ENCODE data around the gene DPP7. TPM values are rescaled to one million over a fixed set of nuclear protein-coding genes. Genes with fewer than 3 reads are reported as not detected.
"Not testable (repeated sequence)": the region's sequence is repeated elsewhere in the genome, so short reads cannot be mapped to it uniquely, and the experiment has no call there.

DPP7 gene
- total and polyA plus RNA-seq, 2 donors, result 112 to 476 TPM

- H3K9me3 ChIP-seq (ENCODE audit: control insufficient read depth in 2 of 2, insufficient read depth in 1 of 2, low read length in 1 of 2), result no peaks in the 10 kb centered on the region
- H3K27me3 ChIP-seq (ENCODE audit: control insufficient read depth in 2 of 2, insufficient read depth in 1 of 2, low read length in 1 of 2), result peaks cover 10 to 14% of the 10 kb centered on the region in 2 donors
- H3K4me3 ChIP-seq (ENCODE audit: low read length in 2 of 2), result no peak overlapping the region
- no peak overlapping the region for H3K27ac ChIP-seq (ENCODE audit: low read depth in 1 of 2, low read length in 1 of 2)
- no peak for DNase-seq (ENCODE audit: low read depth in 6 of 9, low spot score in 9 of 9)
- 94% methylated on average over 23 of the region's 23 CpGs for WGBS
- H3K4me1 ChIP-seq (ENCODE audit: control insufficient read depth in 2 of 2, insufficient read depth in 2 of 2, low read length in 2 of 2), result peaks cover 17 to 20% of the 10 kb centered on the region in 2 donors
- H3K36me3 ChIP-seq (ENCODE audit: control insufficient read depth in 2 of 2, insufficient read depth in 2 of 2, low read length in 1 of 2), result peaks cover 0 to 8% of the 10 kb centered on the region in 2 donors
Observed at GRCh38 chr9:137065336-137065967, 49.1 kb downstream of the DPP7 start.

GRCh38 chr9:137064880-137065164 lies 49.7 kb downstream of the DPP7 start:
- WGBS, result 96% methylated on average over 12 of the region's 12 CpGs
- no peaks in the 10 kb centered on the region for H3K9me3 ChIP-seq (ENCODE audit: control insufficient read depth in 2 of 2, insufficient read depth in 1 of 2, low read length in 1 of 2)
- H3K27ac ChIP-seq (ENCODE audit: low read depth in 1 of 2, low read length in 1 of 2), result no peak overlapping the region
- H3K27me3 ChIP-seq (ENCODE audit: control insufficient read depth in 2 of 2, insufficient read depth in 1 of 2, low read length in 1 of 2), result peaks cover 10 to 14% of the 10 kb centered on the region in 2 donors
- no peak overlapping the region for H3K4me3 ChIP-seq (ENCODE audit: low read length in 2 of 2)
- no peak for DNase-seq (ENCODE audit: low read depth in 6 of 9, low spot score in 9 of 9)
- H3K36me3 ChIP-seq (ENCODE audit: control insufficient read depth in 2 of 2, insufficient read depth in 2 of 2, low read length in 1 of 2), result peaks cover 0 to 8% of the 10 kb centered on the region in 2 donors
- peaks cover 14 to 20% of the 10 kb centered on the region in 2 donors for H3K4me1 ChIP-seq (ENCODE audit: control insufficient read depth in 2 of 2, insufficient read depth in 2 of 2, low read length in 2 of 2)

- DNase-seq (ENCODE audit: low read depth in 6 of 9, low spot score in 9 of 9), result peak in 2 of 9 donors; percentile 40 to 49
- H3K4me3 ChIP-seq (ENCODE audit: low read length in 2 of 2), result no peak overlapping the region
- H3K27me3 ChIP-seq (ENCODE audit: control insufficient read depth in 2 of 2, insufficient read depth in 1 of 2, low read length in 1 of 2), result peaks cover 5 to 9% of the 10 kb centered on the region in 2 donors
- 68% methylated on average over 55 of the region's 55 CpGs for WGBS
- no peaks in the 10 kb centered on the region for H3K9me3 ChIP-seq (ENCODE audit: control insufficient read depth in 2 of 2, insufficient read depth in 1 of 2, low read length in 1 of 2)
- peaks cover 8 to 16% of the 10 kb centered on the region in 2 donors for H3K4me1 ChIP-seq (ENCODE audit: control insufficient read depth in 2 of 2, insufficient read depth in 2 of 2, low read length in 2 of 2)
- H3K27ac ChIP-seq (ENCODE audit: low read depth in 1 of 2, low read length in 1 of 2), result no peak overlapping the region
- H3K36me3 ChIP-seq (ENCODE audit: control insufficient read depth in 2 of 2, insufficient read depth in 2 of 2, low read length in 1 of 2), result peaks cover 0 to 8% of the 10 kb centered on the region in 2 donors
Observed at GRCh38 chr9:137064027-137064879, 50.3 kb downstream of the DPP7 start.

- DNase-seq (ENCODE audit: low read depth in 6 of 9, low spot score in 9 of 9), result no peak
- no peak overlapping the region for H3K4me3 ChIP-seq (ENCODE audit: low read length in 2 of 2)
- WGBS, result 92% methylated on average over 26 of the region's 26 CpGs
- H3K36me3 ChIP-seq (ENCODE audit: control insufficient read depth in 2 of 2, insufficient read depth in 2 of 2, low read length in 1 of 2), result peaks cover 0 to 8% of the 10 kb centered on the region in 2 donors
- peaks cover under 1 to 8% of the 10 kb centered on the region in 2 donors for H3K4me1 ChIP-seq (ENCODE audit: control insufficient read depth in 2 of 2, insufficient read depth in 2 of 2, low read length in 2 of 2)
- no peak overlapping the region for H3K27ac ChIP-seq (ENCODE audit: low read depth in 1 of 2, low read length in 1 of 2)
- H3K27me3 ChIP-seq (ENCODE audit: control insufficient read depth in 2 of 2, insufficient read depth in 1 of 2, low read length in 1 of 2), result peaks cover 0 to 6% of the 10 kb centered on the region in 2 donors
- H3K9me3 ChIP-seq (ENCODE audit: control insufficient read depth in 2 of 2, insufficient read depth in 1 of 2, low read length in 1 of 2), result no peaks in the 10 kb centered on the region
Observed at GRCh38 chr9:137063311-137064026, 51.1 kb downstream of the DPP7 start.

GRCh38 chr9:137062798-137063197 lies 51.7 kb downstream of the DPP7 start:
- WGBS, result 92% methylated on average over 9 of the region's 9 CpGs

GRCh38 chr9:137062384-137062783 lies 52.1 kb downstream of the DPP7 start:
- DNase-seq (ENCODE audit: low read depth in 6 of 9, low spot score in 9 of 9), result no peak
- peaks cover 0 to 8% of the 10 kb centered on the region in 2 donors for H3K36me3 ChIP-seq (ENCODE audit: control insufficient read depth in 2 of 2, insufficient read depth in 2 of 2, low read length in 1 of 2)
- WGBS, result 94% methylated on average over 15 of the region's 15 CpGs

More at GRCh38 chr9:137062798-137063197, 51.7 kb downstream of the DPP7 start:
- H3K36me3 ChIP-seq (ENCODE audit: control insufficient read depth in 2 of 2, insufficient read depth in 2 of 2, low read length in 1 of 2); H3K4me1 ChIP-seq (ENCODE audit: control insufficient read depth in 2 of 2, insufficient read depth in 2 of 2, low read length in 2 of 2); DNase-seq (ENCODE audit: low read depth in 6 of 9, low spot score in 9 of 9); H3K27me3 ChIP-seq (ENCODE audit: control insufficient read depth in 2 of 2, insufficient read depth in 1 of 2, low read length in 1 of 2); H3K27ac ChIP-seq (ENCODE audit: low read depth in 1 of 2, low read length in 1 of 2); H3K4me3 ChIP-seq (ENCODE audit: low read length in 2 of 2); H3K9me3 ChIP-seq (ENCODE audit: control insufficient read depth in 2 of 2, insufficient read depth in 1 of 2, low read length in 1 of 2): not testable (repeated sequence)

More at GRCh38 chr9:137062384-137062783, 52.1 kb downstream of the DPP7 start:
- Histone ChIP-seq H3K4me3 (ENCODE audit: low read length in 2 of 2) (no peak overlapping the region), H3K4me1 (ENCODE audit: control insufficient read depth in 2 of 2, insufficient read depth in 2 of 2, low read length in 2 of 2) (no peaks in the 10 kb centered on the region), H3K27me3 (ENCODE audit: control insufficient read depth in 2 of 2, insufficient read depth in 1 of 2, low read length in 1 of 2) (peaks cover 0 to 11% of the 10 kb centered on the region in 2 donors), H3K27ac (ENCODE audit: low read depth in 1 of 2, low read length in 1 of 2) (no peak overlapping the region), H3K9me3 (ENCODE audit: control insufficient read depth in 2 of 2, insufficient read depth in 1 of 2, low read length in 1 of 2) (no peaks in the 10 kb centered on the region)

Other genes with a start within 250 kb of the DPP7 start
Only the 30 nearest of the 33 such genes appear.
- gene FBXW5, start 170.0 kb downstream of the DPP7 start, total RNA-seq, result 101 TPM
- gene FBXW5, start 170.0 kb downstream of the DPP7 start, polyA plus RNA-seq, result 162 TPM
- 2.2 TPM for gene C8G, start 169.5 kb downstream of the DPP7 start, total RNA-seq
- gene C8G, start 169.5 kb downstream of the DPP7 start, polyA plus RNA-seq, result 6.5 TPM
- gene LCN12, start 162.5 kb downstream of the DPP7 start, total RNA-seq, result 4.2 TPM
- gene LCN12, start 162.5 kb downstream of the DPP7 start, polyA plus RNA-seq, result 14.4 TPM
- gene PTGDS, start 137.2 kb downstream of the DPP7 start, total RNA-seq, result 5.0 TPM
- 137 TPM for gene PTGDS, start 137.2 kb downstream of the DPP7 start, polyA plus RNA-seq
- 0.19 TPM for gene LCNL1, start 131.7 kb downstream of the DPP7 start, total RNA-seq
- 5.0 TPM for gene LCNL1, start 131.7 kb downstream of the DPP7 start, polyA plus RNA-seq
- gene PAXX, start 122.3 kb downstream of the DPP7 start, total RNA-seq, result 68.9 TPM
- gene PAXX, start 122.3 kb downstream of the DPP7 start, polyA plus RNA-seq, result 431 TPM
- gene CLIC3, start 118.2 kb downstream of the DPP7 start, total RNA-seq, result 13.6 TPM
- 44.6 TPM for gene CLIC3, start 118.2 kb downstream of the DPP7 start, polyA plus RNA-seq
- 4.2 TPM for gene ABCA2, start 86.5 kb downstream of the DPP7 start, total RNA-seq
- 37.3 TPM for gene ABCA2, start 86.5 kb downstream of the DPP7 start, polyA plus RNA-seq
- gene FUT7, start 82.6 kb downstream of the DPP7 start, total RNA-seq, result 0.99 TPM
- gene FUT7, start 82.6 kb downstream of the DPP7 start, polyA plus RNA-seq, result 4.6 TPM
- gene NPDC1, start 68.6 kb downstream of the DPP7 start, total RNA-seq, result 4.8 TPM
- gene NPDC1, start 68.6 kb downstream of the DPP7 start, polyA plus RNA-seq, result 71.1 TPM
- 0.09 TPM for gene ENTPD2, start 60.7 kb downstream of the DPP7 start, total RNA-seq
- gene ENTPD2, start 60.7 kb downstream of the DPP7 start, polyA plus RNA-seq, result 0.27 TPM
- gene SAPCD2, start 44.2 kb downstream of the DPP7 start, total RNA-seq, result 6.3 TPM
- 0.87 TPM for gene SAPCD2, start 44.2 kb downstream of the DPP7 start, polyA plus RNA-seq
- gene UAP1L1, start 37.2 kb downstream of the DPP7 start, total RNA-seq, result 1.9 TPM
- gene UAP1L1, start 37.2 kb downstream of the DPP7 start, polyA plus RNA-seq, result 9.4 TPM
- 26.8 TPM for gene MAN1B1, start 27.7 kb downstream of the DPP7 start, total RNA-seq
- 107 TPM for gene MAN1B1, start 27.7 kb downstream of the DPP7 start, polyA plus RNA-seq
- 0.19 TPM for gene GRIN1, start 24.4 kb upstream of the DPP7 start, total RNA-seq
- 0.18 TPM for gene GRIN1, start 24.4 kb upstream of the DPP7 start, polyA plus RNA-seq
- gene LRRC26, start 55.3 kb upstream of the DPP7 start, total RNA-seq, result 0.28 TPM
- gene LRRC26, start 55.3 kb upstream of the DPP7 start, polyA plus RNA-seq, result 0.05 TPM
- not detected for gene TMEM210, start 57.3 kb upstream of the DPP7 start, total RNA-seq
- 0.07 TPM for gene TMEM210, start 57.3 kb upstream of the DPP7 start, polyA plus RNA-seq
- 19.1 TPM for gene ANAPC2, start 73.8 kb upstream of the DPP7 start, total RNA-seq
- gene ANAPC2, start 73.8 kb upstream of the DPP7 start, polyA plus RNA-seq, result 69.4 TPM
- 85.2 TPM for gene SSNA1, start 73.9 kb upstream of the DPP7 start, total RNA-seq
- 74.9 TPM for gene SSNA1, start 73.9 kb upstream of the DPP7 start, polyA plus RNA-seq
- gene TPRN, start 86.0 kb upstream of the DPP7 start, total RNA-seq, result 2.7 TPM
- gene TPRN, start 86.0 kb upstream of the DPP7 start, polyA plus RNA-seq, result 6.2 TPM
- 20.6 TPM for gene TMEM203, start 90.9 kb upstream of the DPP7 start, total RNA-seq
- 47.2 TPM for gene TMEM203, start 90.9 kb upstream of the DPP7 start, polyA plus RNA-seq
- gene NDOR1, start 91.0 kb upstream of the DPP7 start, total RNA-seq, result 4.7 TPM
- 20.4 TPM for gene NDOR1, start 91.0 kb upstream of the DPP7 start, polyA plus RNA-seq
- 0.09 TPM for gene RNF208, start 107.5 kb upstream of the DPP7 start, total RNA-seq
- 5.3 TPM for gene RNF208, start 107.5 kb upstream of the DPP7 start, polyA plus RNA-seq
- gene CYSRT1, start 110.4 kb upstream of the DPP7 start, total RNA-seq, result 0.57 TPM
- gene CYSRT1, start 110.4 kb upstream of the DPP7 start, polyA plus RNA-seq, result 2.8 TPM
- gene RNF224, start 112.8 kb upstream of the DPP7 start, total RNA-seq, result 0.05 TPM
- 0.16 TPM for gene RNF224, start 112.8 kb upstream of the DPP7 start, polyA plus RNA-seq
- not detected for gene SLC34A3, start 116.2 kb upstream of the DPP7 start, total RNA-seq
- 0.14 TPM for gene SLC34A3, start 116.2 kb upstream of the DPP7 start, polyA plus RNA-seq
- gene TUBB4B, start 126.6 kb upstream of the DPP7 start, total RNA-seq, result 166 TPM
- gene TUBB4B, start 126.6 kb upstream of the DPP7 start, polyA plus RNA-seq, result 104 TPM
- gene STPG3, start 136.6 kb upstream of the DPP7 start, total RNA-seq, result 0.09 TPM
- 0.43 TPM for gene STPG3, start 136.6 kb upstream of the DPP7 start, polyA plus RNA-seq
- gene NELFB, start 140.6 kb upstream of the DPP7 start, total RNA-seq, result 20.4 TPM
- gene NELFB, start 140.6 kb upstream of the DPP7 start, polyA plus RNA-seq, result 38.8 TPM
- 2.0 TPM for gene TOR4A, start 163.0 kb upstream of the DPP7 start, total RNA-seq
- gene TOR4A, start 163.0 kb upstream of the DPP7 start, polyA plus RNA-seq, result 2.1 TPM

All from thymus (tissue), 11 donors.